Measurements from ENCODE around the gene STK32A. TPM values are rescaled to one million over a fixed set of nuclear protein-coding genes. Genes with fewer than 3 reads are reported as not detected.

STK32A gene
- total and polyA plus RNA-seq, 2 donors (not counting 1 experiment from before 2014, with no cell fraction given) = not detected

GRCh38 chr5:147286296-147286695 lies 51.5 kb downstream of the STK32A start:
- CTCF ChIA-PET = interaction anchor here (0.6 kb wide), 1 partner anchor 11 kb away, joined by 3 read pairs; no protein-coding TSS in a partner anchor
- no peaks in the 10 kb centered on the region for H4K20me1 ChIP-seq (ENCODE audit: control insufficient read depth, insufficient read depth, low read length, poor library complexity, severe bottlenecking)

GRCh38 chr5:147287110-147287509 lies 52.3 kb downstream of the STK32A start:
- DNase-seq = no peak
- no peaks in the 10 kb centered on the region for H3K9me3 ChIP-seq (ENCODE audit: control extremely low read depth in 1 of 3, control insufficient read depth in 2 of 3, insufficient read depth in 1 of 3, low read length in 2 of 3)
- Mint-ChIP-seq H3K27me3 (no peaks in the 10 kb centered on the region), H3K4me3 (no peak overlapping the region), H3K9me3 (ENCODE audit: insufficient read depth) (peaks cover 8% of the 10 kb centered on the region), H3K27ac (no peak overlapping the region), H3K4me1 (no peaks in the 10 kb centered on the region)
- ChIA-PET CTCF (no interaction called here), POLR2A (no interaction called here)
- H3K4me2 ChIP-seq (replicated peaks; ENCODE audit: low read depth, low read length, poor library complexity, severe bottlenecking) = no peak overlapping the region
- H3K9ac ChIP-seq (ENCODE audit: low read length) = no peak overlapping the region
- no peaks in the 10 kb centered on the region for H4K20me1 ChIP-seq (ENCODE audit: control insufficient read depth, insufficient read depth, low read length, poor library complexity, severe bottlenecking)
- no peak overlapping the region for H3K27ac ChIP-seq (ENCODE audit: low read length in 2 of 2)
- H3K27me3 ChIP-seq (replicated peaks in 1 of 4; ENCODE audit: control extremely low read depth in 1 of 4, control insufficient read depth in 3 of 4, insufficient read depth in 4 of 4, low read length in 3 of 4) = no peaks in the 10 kb centered on the region
- no peaks in the 10 kb centered on the region for H3K36me3 ChIP-seq (replicated peaks in 1 of 2; ENCODE audit: control extremely low read depth in 1 of 2, control insufficient read depth in 1 of 2, extremely low read depth in 1 of 2, insufficient read depth in 2 of 2, low read length in 1 of 2)
- no peak for ATAC-seq (ENCODE audit: low read depth)
- H3K79me2 ChIP-seq (ENCODE audit: control insufficient read depth, insufficient read depth, low read length) = no peaks in the 10 kb centered on the region
- 83% methylated on average over 1 of the region's 2 CpGs for WGBS (ENCODE audit: insufficient coverage)
- no peak for TF ChIP-seq CTCF (IDR thresholded peaks at IDR 0.05)
- no peak for TF ChIP-seq EZH2 (IDR thresholded peaks at IDR 0.05; ENCODE audit: borderline replicate concordance, insufficient read depth, low read depth, low read length, poor library complexity, severe bottlenecking)
- H3K4me1 ChIP-seq (ENCODE audit: control insufficient read depth in 2 of 2, insufficient read depth in 2 of 2, low read length in 2 of 2) = no peaks in the 10 kb centered on the region
- no peak overlapping the region for H3K4me3 ChIP-seq (ENCODE audit: control extremely low read depth in 1 of 5, extremely low read depth in 1 of 5, insufficient read depth in 1 of 5, low read depth in 2 of 5, low read length in 4 of 5)
- no peak overlapping the region for H2AFZ ChIP-seq (ENCODE audit: insufficient read depth, low read depth, low read length, poor library complexity, severe bottlenecking)
- intact Hi-C loops (cut with micrococcal nuclease) = no loop called here

More at GRCh38 chr5:147286296-147286695, 51.5 kb downstream of the STK32A start:
- Histone ChIP-seq H3K27me3 (replicated peaks in 1 of 4; ENCODE audit: control extremely low read depth in 1 of 4, control insufficient read depth in 3 of 4, insufficient read depth in 4 of 4, low read length in 3 of 4) (no peaks in the 10 kb centered on the region), H3K27ac (ENCODE audit: low read length in 2 of 2) (no peak overlapping the region), H3K4me3 (ENCODE audit: control extremely low read depth in 1 of 5, extremely low read depth in 1 of 5, insufficient read depth in 1 of 5, low read depth in 2 of 5, low read length in 4 of 5) (no peak overlapping the region), H3K4me1 (ENCODE audit: control insufficient read depth in 2 of 2, insufficient read depth in 2 of 2, low read length in 2 of 2) (no peaks in the 10 kb centered on the region), H3K9me3 (ENCODE audit: control extremely low read depth in 1 of 3, control insufficient read depth in 2 of 3, insufficient read depth in 1 of 3, low read length in 2 of 3) (no peaks in the 10 kb centered on the region), H2AFZ (ENCODE audit: insufficient read depth, low read depth, low read length, poor library complexity, severe bottlenecking) (no peak overlapping the region), H3K4me2 (replicated peaks; ENCODE audit: low read depth, low read length, poor library complexity, severe bottlenecking) (no peak overlapping the region), H3K9ac (ENCODE audit: low read length) (no peak overlapping the region), H3K79me2 (ENCODE audit: control insufficient read depth, insufficient read depth, low read length) (no peaks in the 10 kb centered on the region), H3K36me3 (replicated peaks in 1 of 2; ENCODE audit: control extremely low read depth in 1 of 2, control insufficient read depth in 1 of 2, extremely low read depth in 1 of 2, insufficient read depth in 2 of 2, low read length in 1 of 2) (no peaks in the 10 kb centered on the region)
- no peaks in the 10 kb centered on the region for H3K4me1 Mint-ChIP-seq
- no peak for DNase-seq
- WGBS (ENCODE audit: insufficient coverage) = 100% methylated on average over 1 of the region's 1 CpG
- H3K27ac Mint-ChIP-seq = no peak overlapping the region
- no peak for ATAC-seq (ENCODE audit: low read depth)
- H3K4me3 Mint-ChIP-seq = no peak overlapping the region
- POLR2A ChIA-PET = no interaction called here
- TF ChIP-seq CTCF (IDR thresholded peaks at IDR 0.05) (no peak), EZH2 (IDR thresholded peaks at IDR 0.05; ENCODE audit: borderline replicate concordance, insufficient read depth, low read depth, low read length, poor library complexity, severe bottlenecking) (no peak)
- H3K9me3 Mint-ChIP-seq (ENCODE audit: insufficient read depth) = peaks cover 6% of the 10 kb centered on the region
- H3K27me3 Mint-ChIP-seq = no peaks in the 10 kb centered on the region
- intact Hi-C loops (cut with micrococcal nuclease) = no loop called here
